Activated B cell treated with CpG ODN at 0.5 μM for 24 hours (primary cell): ENCODE results near the gene HCK. TPM values are rescaled to one million over a fixed set of nuclear protein-coding genes. Genes with fewer than 3 reads are reported as not detected.

Source experiments
- ATAC-seq: fragments of 200-7000 bp; cut with Tn5 transposase; one replicate; pipeline ENCODE4 v1.10.0; 2021; ENCODE audit warnings: low read depth, mild to moderate bottlenecking, moderate library complexity
- CTCF ChIA-PET: fragments of 350-600 bp; sonication (Branson Sonifier 250); formaldehyde crosslinking; loops from one replicate; lab custom pipeline; 2021; ENCODE audit warnings: antibody characterized with exemption; lab: Charles Lee
- POLR2A ChIA-PET: fragments of 350-600 bp; sonication (Branson Sonifier 250); formaldehyde crosslinking; loops from one replicate; lab custom pipeline; 2021; ENCODE audit warnings: antibody characterized with exemption; lab: Charles Lee
- DNase-seq: peaks from one replicate; pipeline ENCODE4 v3.0.0; 2022
- H3K27ac Mint-ChIP-seq: one replicate; pipeline ENCODE4 v1.8.0; 2020; ENCODE audit warnings: mixed read lengths
- H3K27me3 Mint-ChIP-seq: one replicate; pipeline ENCODE4 v1.8.0; 2021; ENCODE audit warnings: mixed read lengths
- H3K36me3 Mint-ChIP-seq: one replicate; pipeline ENCODE4 v1.8.0; 2021; ENCODE audit warnings: low read depth, mixed read lengths
- H3K4me1 Mint-ChIP-seq: one replicate; pipeline ENCODE4 v1.8.0; 2021; ENCODE audit warnings: mixed read lengths
- H3K4me3 Mint-ChIP-seq: one replicate; pipeline ENCODE4 v1.8.0; 2020; ENCODE audit warnings: mild to moderate bottlenecking, mixed read lengths
- H3K9me3 Mint-ChIP-seq: one replicate; pipeline ENCODE4 v1.8.0; 2020; ENCODE audit warnings: mixed read lengths
- intact Hi-C: fragments of 100-400 bp; cut with micrococcal nuclease; formaldehyde crosslinking; loops from one replicate; pipeline ENCODE4 v1.15.1; 2024
- total RNA-seq: library from RNA; stranded (reverse); gene quantifications from 2 replicates; pipeline ENCODE4 v1.2.3, GENCODE V29; 2022
- TF ChIP-seq, protein P1 (sequence below): fragments of 200-600 bp; IDR thresholded peaks from one replicate; pipeline ENCODE4 v1.8.0; 2022; ENCODE audit warnings: antibody characterized with exemption, mild to moderate bottlenecking

HCK gene
- total RNA-seq, 1 donor from 2014 or later, result 183 TPM

GRCh38 chr20:32150291-32150848, 98.3 kb downstream of the HCK start:
- H3K36me3 Mint-ChIP-seq, result peaks cover 87% of the 10 kb centered on the region
- intact Hi-C loops, result no loop called here
- H3K4me1 Mint-ChIP-seq, result peaks cover 4% of the 10 kb centered on the region
- ATAC-seq, result no peak
- ChIA-PET POLR2A (no interaction called here), CTCF (no interaction called here)
- H3K27me3 Mint-ChIP-seq, result no peaks in the 10 kb centered on the region
- TF ChIP-seq, protein P1, sequence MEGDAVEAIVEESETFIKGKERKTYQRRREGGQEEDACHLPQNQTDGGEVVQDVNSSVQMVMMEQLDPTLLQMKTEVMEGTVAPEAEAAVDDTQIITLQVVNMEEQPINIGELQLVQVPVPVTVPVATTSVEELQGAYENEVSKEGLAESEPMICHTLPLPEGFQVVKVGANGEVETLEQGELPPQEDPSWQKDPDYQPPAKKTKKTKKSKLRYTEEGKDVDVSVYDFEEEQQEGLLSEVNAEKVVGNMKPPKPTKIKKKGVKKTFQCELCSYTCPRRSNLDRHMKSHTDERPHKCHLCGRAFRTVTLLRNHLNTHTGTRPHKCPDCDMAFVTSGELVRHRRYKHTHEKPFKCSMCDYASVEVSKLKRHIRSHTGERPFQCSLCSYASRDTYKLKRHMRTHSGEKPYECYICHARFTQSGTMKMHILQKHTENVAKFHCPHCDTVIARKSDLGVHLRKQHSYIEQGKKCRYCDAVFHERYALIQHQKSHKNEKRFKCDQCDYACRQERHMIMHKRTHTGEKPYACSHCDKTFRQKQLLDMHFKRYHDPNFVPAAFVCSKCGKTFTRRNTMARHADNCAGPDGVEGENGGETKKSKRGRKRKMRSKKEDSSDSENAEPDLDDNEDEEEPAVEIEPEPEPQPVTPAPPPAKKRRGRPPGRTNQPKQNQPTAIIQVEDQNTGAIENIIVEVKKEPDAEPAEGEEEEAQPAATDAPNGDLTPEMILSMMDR, result no peak
- no peaks in the 10 kb centered on the region for H3K9me3 Mint-ChIP-seq
- no peak for DNase-seq
- H3K4me3 Mint-ChIP-seq, result no peak overlapping the region
- H3K27ac Mint-ChIP-seq, result no peak overlapping the region

Other genes starting within 250 kb of the HCK start
- gene MYLK2, start 232.9 kb upstream of the HCK start, total RNA-seq, result not detected in 2 replicates
- not detected in 2 replicates for gene FOXS1, start 206.6 kb upstream of the HCK start, total RNA-seq
- gene DUSP15, start 181.7 kb upstream of the HCK start, total RNA-seq, result 25.0 and 26.9 TPM in 2 replicates
- gene TTLL9, start 181.6 kb upstream of the HCK start, total RNA-seq, result 0.60 and 0.61 TPM in 2 replicates
- gene PDRG1, start 100.2 kb upstream of the HCK start, total RNA-seq, result 16.4 and 18.7 TPM in 2 replicates
- gene XKR7, start 84.1 kb upstream of the HCK start, total RNA-seq, result 0.04 and 0.12 TPM in 2 replicates
- 0.11 and 0.20 TPM in 2 replicates for gene CCM2L, start 41.8 kb upstream of the HCK start, total RNA-seq
- gene TM9SF4, start 57.5 kb downstream of the HCK start, total RNA-seq, result 41.9 and 48.1 TPM in 2 replicates
- gene PLAGL2, start 155.5 kb downstream of the HCK start, total RNA-seq, result 17.3 and 17.9 TPM in 2 replicates
- gene POFUT1, start 155.6 kb downstream of the HCK start, total RNA-seq, result 20.4 and 24.0 TPM in 2 replicates
- gene KIF3B, start 225.4 kb downstream of the HCK start, total RNA-seq, result 25.9 and 28.4 TPM in 2 replicates